OCI-LY7 (cell line): Measurements from ENCODE around the gene PPP1R27. TPM values are rescaled to one million over a fixed set of nuclear protein-coding genes. Genes with fewer than 3 reads are reported as not detected.

Experiments used
- BruUV-seq: library from RNA; stranded (reverse); fragments of 400-500 nt; replicated peaks from 2 replicates; lab custom pipeline; 2021; lab: Mats Ljungman, UMichigan
- CTCF ChIA-PET: fragments of 300-600 bp; sonication (Branson Sonifier 250); formaldehyde crosslinking; loops from one replicate; lab custom pipeline; 2022; ENCODE audit warnings: antibody characterized with exemption; ENCODE audit not compliant: unreplicated experiment; lab: Charles Lee
- POLR2A ChIA-PET: fragments of 300-600 bp; sonication (Branson Sonifier 250); formaldehyde crosslinking; loops from one replicate; lab custom pipeline; 2022; ENCODE audit warnings: antibody characterized with exemption; lab: Charles Lee
- DNase-seq: peaks from one replicate; pipeline ENCODE4 v3.0.0-alpha.2; 2015; ENCODE audit warnings: low spot score
- H2AFZ ChIP-seq: fragments of 200-600 bp; sonication (generic), shearing (Covaris generic); 2 replicates; pipeline ENCODE4 v1.6.1; 2014; ENCODE audit warnings: mild to moderate bottlenecking, antibody characterized with exemption, low read length, moderate library complexity
- H3K27ac ChIP-seq: fragments of 200-600 bp; sonication (generic); 2 replicates; pipeline ENCODE4 v1.5.1; 2014; ENCODE audit warnings: mixed run types, low read depth, mild to moderate bottlenecking, moderate library complexity, low read length, inconsistent platforms; ENCODE audit not compliant: poor library complexity, severe bottlenecking
- H3K36me3 ChIP-seq: fragments of 200-600 bp; sonication (generic); 2 replicates; pipeline ENCODE4 v1.6.1; 2014; ENCODE audit warnings: mild to moderate bottlenecking, antibody characterized with exemption, low read length, moderate library complexity, mixed read lengths; ENCODE audit not compliant: insufficient read depth
- H3K4me1 ChIP-seq: fragments of 200-600 bp; sonication (generic); 2 replicates; pipeline ENCODE4 v1.5.1; 2014; ENCODE audit warnings: mild to moderate bottlenecking, low read length; ENCODE audit not compliant: insufficient read depth, poor library complexity, severe bottlenecking
- H3K4me2 ChIP-seq: fragments of 200-600 bp; sonication (generic); 2 replicates; pipeline ENCODE4 v1.6.1; 2014; ENCODE audit warnings: mild to moderate bottlenecking, low read length
- H3K4me3 ChIP-seq: fragments of 200-600 bp; sonication (generic); 2 replicates; pipeline ENCODE4 v1.5.1; 2014; ENCODE audit warnings: mild to moderate bottlenecking, low read depth, low read length; ENCODE audit not compliant: poor library complexity, severe bottlenecking
- H3K79me2 ChIP-seq: fragments of 200-600 bp; sonication (generic); 2 replicates; pipeline ENCODE4 v1.6.1; 2016; ENCODE audit warnings: low read depth, mild to moderate bottlenecking, low read length, moderate library complexity, mixed read lengths; ENCODE audit not compliant: insufficient read depth
- H3K9me2 ChIP-seq: fragments of 200-600 bp; sonication (generic); 2 replicates; pipeline ENCODE4 v1.6.1; 2016; ENCODE audit warnings: mild to moderate bottlenecking, low read length, mixed read lengths; ENCODE audit not compliant: insufficient read depth
- H3K9me3 ChIP-seq: fragments of 200-600 bp; sonication (generic); 2 replicates; pipeline ENCODE4 v1.6.1; 2014; ENCODE audit warnings: mild to moderate bottlenecking, mixed run types, low read length, mixed read lengths
- H4K20me1 ChIP-seq: fragments of 200-600 bp; sonication (generic); 2 replicates; pipeline ENCODE4 v1.6.1; 2014; ENCODE audit warnings: mild to moderate bottlenecking, antibody characterized with exemption, low read length, moderate library complexity, mixed read lengths; ENCODE audit not compliant: insufficient read depth
- CTCF ChIP-seq: fragments of 200-600 bp; sonication (generic); conservative IDR thresholded peaks from 2 replicates; pipeline ENCODE4 v1.5.1; 2014; ENCODE audit warnings: mild to moderate bottlenecking, antibody characterized with exemption, low read length, moderate library complexity, mixed read lengths
- EZH2phosphoT487 ChIP-seq: fragments of 200-600 bp; sonication (generic); IDR thresholded peaks from 2 replicates; pipeline ENCODE4 v1.6.1; 2018; ENCODE audit warnings: low read depth, borderline replicate concordance, mild to moderate bottlenecking, mixed run types, antibody characterized with exemption, low read length, moderate library complexity, mixed read lengths
- intact Hi-C: fragments of 100-400 bp; cut with micrococcal nuclease; formaldehyde crosslinking; loops from one replicate; pipeline ENCODE4 v1.10.0; 2022; ENCODE audit not compliant: unreplicated experiment
- total RNA-seq, 2 experiments: library from RNA; depleted of rRNA in 1 of 2; stranded (reverse); fragments of >200 nt in 1 of 2; shearing (Covaris generic) in 1 of 2; gene quantifications; 2 replicates each; pipeline ENCODE4 v1.2.3, GENCODE V29; 2014 to 2022

Gene PPP1R27
- total RNA-seq, 2 experiments from 2014 or later = not detected

- Histone ChIP-seq H3K4me2 (peak overlapping the region; percentile 98), H3K36me3 (peaks cover 54% of the 10 kb centered on the region), H3K27ac (peak overlapping the region; percentile 85), H3K79me2 (peaks cover 31% of the 10 kb centered on the region), H4K20me1 (no peaks in the 10 kb centered on the region), H2AFZ (no peak overlapping the region), H3K4me3 (peak overlapping the region; percentile 97), H3K4me1 (peaks cover 68% of the 10 kb centered on the region), H3K9me2 (no peaks in the 10 kb centered on the region), H3K9me3 (no peaks in the 10 kb centered on the region)
- ChIA-PET CTCF (interaction anchor here (1.2 kb wide), 1 partner anchor 58 kb away, joined by 4 read pairs; no protein-coding TSS in a partner anchor), POLR2A (interaction anchor here (0.9 to 2.2 kb wide), 3 partner anchors 23 to 47 kb away, joined by 4 to 18 read pairs (median 4); no protein-coding TSS in a partner anchor)
- peak; percentile 76 for DNase-seq
- intact Hi-C loops = loop anchor here (2.0 to 5.0 kb wide), 5 partner anchors 20 to 353 kb away; partner anchors contain the start of genes ALYREF, ANAPC11, DCXR and MAFG
- no peak for TF ChIP-seq CTCF
- no peak for TF ChIP-seq EZH2phosphoT487
- BruUV-seq = no TSS peak
These were observed 35.5 kb upstream of the PPP1R27 start for GRCh38 chr17:81870131-81870980.

GRCh38 chr17:81869221-81870130 lies 34.6 kb upstream of the PPP1R27 start:
- BruUV-seq = no TSS peak
- ChIA-PET CTCF (interaction anchor here (0.9 to 1.2 kb wide), 2 partner anchors 11 to 59 kb away, joined by 3 to 4 read pairs; no protein-coding TSS in a partner anchor), POLR2A (interaction anchor here (0.9 to 2.2 kb wide), 2 partner anchors 24 to 48 kb away, joined by 4 to 18 read pairs; no protein-coding TSS in a partner anchor)
- no peaks in the 10 kb centered on the region for H3K9me3 ChIP-seq
- peaks cover 64% of the 10 kb centered on the region for H3K4me1 ChIP-seq
- no peaks in the 10 kb centered on the region for H4K20me1 ChIP-seq
- H3K4me2 ChIP-seq = peak overlapping the region; percentile 98
- peak overlapping the region; percentile 85 for H3K27ac ChIP-seq
- no peak overlapping the region for H2AFZ ChIP-seq
- intact Hi-C loops = loop anchor here (1.0 to 5.0 kb wide), 6 partner anchors 21 to 352 kb away; partner anchors contain the start of genes ALYREF, ANAPC11, DCXR and MAFG
- TF ChIP-seq CTCF = peak; percentile 94
- TF ChIP-seq EZH2phosphoT487 = no peak
- peak; percentile 69 for DNase-seq
- H3K36me3 ChIP-seq = peaks cover 63% of the 10 kb centered on the region
- H3K4me3 ChIP-seq = peak overlapping the region; percentile 97
- H3K79me2 ChIP-seq = peaks cover 31% of the 10 kb centered on the region
- H3K9me2 ChIP-seq = no peaks in the 10 kb centered on the region
